Left lung (tissue), 10 donors: ENCODE data around the gene COL4A2. TPM values are rescaled to one million over a fixed set of nuclear protein-coding genes. Genes with fewer than 3 reads are reported as not detected.

Experiments used
- ATAC-seq: fragments of 200-7000 bp; cut with Tn5 transposase; one replicate; pipeline ENCODE4 v1.9.1; 2020; ENCODE audit warnings: moderate library complexity
- DNase-seq, 4 donors: peaks; one replicate each; pipeline ENCODE4 v3.0.0-alpha.2; 2013 to 2020
- H3K27ac ChIP-seq, 2 donors: fragments of 200-600 bp; sonication (generic) in 1 of 2; one replicate each; pipeline versions ENCODE4 v1.5.0 to v1.8.0; 2020 to 2021
- H3K27me3 ChIP-seq, 2 donors: fragments of 200-600 bp; sonication (generic) in 1 of 2; one replicate each; pipeline versions ENCODE4 v1.5.0 to v1.8.0; 2020 to 2021
- H3K36me3 ChIP-seq, 2 donors: fragments of 200-600 bp; sonication (generic) in 1 of 2; one replicate each; pipeline versions ENCODE4 v1.5.0 to v1.8.0; 2020 to 2021
- H3K4me1 ChIP-seq, 2 donors: fragments of 200-600 bp; one replicate each; pipeline ENCODE4 v1.8.0; 2021
- H3K4me3 ChIP-seq, 2 donors: fragments of 200-600 bp; sonication (generic) in 1 of 2; one replicate each; pipeline versions ENCODE4 v1.5.0 to v1.8.0; 2020 to 2021; ENCODE audit warnings: mild to moderate bottlenecking in 1 of 2
- H3K9me3 ChIP-seq, 2 donors: fragments of 200-600 bp; sonication (generic) in 1 of 2; one replicate each; pipeline versions ENCODE4 v1.5.0 to v1.8.0; 2020 to 2021
- intact Hi-C, 2 donors: fragments of 100-400 bp; cut with DNase I; formaldehyde crosslinking; loops; one replicate each; pipeline versions ENCODE4 v1.11.2 to v1.14.2; 2022
- polyA plus RNA-seq, 6 donors: library from polyadenylated mRNA; unstranded; fragments of 120-200 nt; gene quantifications; one replicate each; pipeline ENCODE4 v1.2.1, GENCODE V29; 2013; ENCODE audit not compliant: insufficient read length in 6 of 6
- total RNA-seq, 2 donors: library from RNA; stranded (reverse); fragmentation: NEBNext Ultra II Directional; extraction: Animal tissue kit (Norgen Biotek cat#: 25700); gene quantifications; one replicate each; pipeline ENCODE4 v1.2.1, GENCODE V29; 2021
- TF ChIP-seq, protein P1 (sequence below), 2 donors: fragments of 200-600 bp; sonication (generic) in 1 of 2; IDR thresholded peaks; one replicate each; pipeline versions ENCODE4 v1.5.0 to v1.8.0; 2021; ENCODE audit warnings: antibody characterized with exemption in 2 of 2
- donor health status: DM: no; HTN: yes; CAD: no.
- donor health status: DM: no; HTN: no; CAD: no.

Gene COL4A2
- total and polyA plus RNA-seq, 8 donors = 307 to 638 (median 395) TPM

DNA sequence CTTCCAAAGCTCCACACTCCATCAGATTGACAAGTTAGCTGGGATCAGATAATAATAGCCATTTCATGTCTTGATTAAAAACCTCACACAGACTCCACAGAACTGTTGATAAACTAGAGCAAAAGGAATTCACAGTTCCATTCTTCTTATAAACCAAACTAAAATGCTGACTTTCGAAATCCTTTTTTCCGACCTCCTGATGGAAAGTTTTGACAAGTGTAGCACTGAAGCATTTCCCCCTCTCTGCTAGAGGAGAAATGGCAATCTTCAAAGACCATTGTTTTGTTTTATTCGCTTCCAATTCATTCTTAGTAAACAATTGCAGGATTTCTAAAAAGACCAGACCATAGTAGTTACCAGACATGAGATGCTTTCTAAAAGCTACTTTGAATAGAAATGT is 58.8 kb downstream of the COL4A2 start:
- TF ChIP-seq, protein P1, sequence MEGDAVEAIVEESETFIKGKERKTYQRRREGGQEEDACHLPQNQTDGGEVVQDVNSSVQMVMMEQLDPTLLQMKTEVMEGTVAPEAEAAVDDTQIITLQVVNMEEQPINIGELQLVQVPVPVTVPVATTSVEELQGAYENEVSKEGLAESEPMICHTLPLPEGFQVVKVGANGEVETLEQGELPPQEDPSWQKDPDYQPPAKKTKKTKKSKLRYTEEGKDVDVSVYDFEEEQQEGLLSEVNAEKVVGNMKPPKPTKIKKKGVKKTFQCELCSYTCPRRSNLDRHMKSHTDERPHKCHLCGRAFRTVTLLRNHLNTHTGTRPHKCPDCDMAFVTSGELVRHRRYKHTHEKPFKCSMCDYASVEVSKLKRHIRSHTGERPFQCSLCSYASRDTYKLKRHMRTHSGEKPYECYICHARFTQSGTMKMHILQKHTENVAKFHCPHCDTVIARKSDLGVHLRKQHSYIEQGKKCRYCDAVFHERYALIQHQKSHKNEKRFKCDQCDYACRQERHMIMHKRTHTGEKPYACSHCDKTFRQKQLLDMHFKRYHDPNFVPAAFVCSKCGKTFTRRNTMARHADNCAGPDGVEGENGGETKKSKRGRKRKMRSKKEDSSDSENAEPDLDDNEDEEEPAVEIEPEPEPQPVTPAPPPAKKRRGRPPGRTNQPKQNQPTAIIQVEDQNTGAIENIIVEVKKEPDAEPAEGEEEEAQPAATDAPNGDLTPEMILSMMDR (IDR thresholded peaks at IDR 0.05) = no peak
- no peak for DNase-seq
- ATAC-seq = no peak
- Histone ChIP-seq H3K27ac (no peak overlapping the region), H3K9me3 (no peaks in the 10 kb centered on the region), H3K4me3 (no peak overlapping the region), H3K27me3 (no peaks in the 10 kb centered on the region), H3K36me3 (no peaks in the 10 kb centered on the region), H3K4me1 (peaks cover 2 to 6% of the 10 kb centered on the region in 2 donors)
- intact Hi-C loops = no loop called here

DNA sequence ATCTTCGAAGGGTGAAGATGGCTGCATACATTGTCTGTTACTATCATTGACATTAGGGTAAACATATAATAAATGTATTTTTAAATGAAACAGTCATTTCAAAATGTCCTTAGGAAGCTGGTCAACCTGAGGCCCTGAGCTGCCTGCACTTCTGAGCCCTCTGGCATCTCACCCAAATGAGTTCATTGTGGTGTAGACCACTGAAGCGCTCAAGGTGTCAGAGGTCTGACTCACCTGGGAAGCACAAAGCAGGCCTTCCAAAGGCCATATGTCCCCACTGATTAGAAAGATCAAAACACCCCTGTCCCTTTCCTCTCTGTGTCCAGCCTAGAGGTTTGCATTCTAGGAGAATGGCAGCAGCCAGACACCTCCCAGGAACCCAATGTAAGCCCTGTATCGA is 59.6 kb downstream of the COL4A2 start:
- ATAC-seq = no peak
- peaks cover 3 to 4% of the 10 kb centered on the region in 2 donors for H3K4me1 ChIP-seq
- H3K27me3 ChIP-seq = no peaks in the 10 kb centered on the region
- H3K9me3 ChIP-seq = no peaks in the 10 kb centered on the region
- H3K36me3 ChIP-seq = no peaks in the 10 kb centered on the region
- intact Hi-C loops = no loop called here
- TF ChIP-seq, protein P1 (IDR thresholded peaks at IDR 0.05) = no peak
- H3K4me3 ChIP-seq = no peak overlapping the region
- H3K27ac ChIP-seq = no peak overlapping the region
- DNase-seq = no peak

DNA sequence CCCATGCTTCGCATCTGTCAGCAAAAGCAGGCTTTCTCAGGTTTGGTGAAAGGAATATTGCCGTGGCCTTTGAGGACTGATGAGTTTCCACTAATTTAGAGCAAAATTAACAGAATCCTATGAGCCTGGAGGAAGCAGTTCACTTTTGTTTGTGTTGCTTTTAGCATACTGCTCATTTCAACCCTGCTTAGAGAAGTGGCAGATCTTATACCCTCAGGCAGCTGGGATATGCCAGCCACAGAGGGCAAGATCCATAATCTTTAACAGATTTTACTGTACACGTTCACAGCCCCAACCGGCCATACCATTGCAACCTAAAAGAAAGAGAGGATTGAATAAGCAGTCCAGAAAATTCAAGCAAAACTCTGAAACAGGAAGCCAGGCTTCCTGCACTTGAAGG is 60.5 kb downstream of the COL4A2 start:
- Histone ChIP-seq H3K9me3 (no peaks in the 10 kb centered on the region), H3K36me3 (no peaks in the 10 kb centered on the region), H3K27me3 (no peaks in the 10 kb centered on the region), H3K27ac (no peak overlapping the region), H3K4me1 (peaks cover 3 to 6% of the 10 kb centered on the region in 2 donors), H3K4me3 (no peak overlapping the region)
- ATAC-seq (no peak), DNase-seq (no peak)
- TF ChIP-seq, protein P1 (IDR thresholded peaks at IDR 0.05) = no peak
- intact Hi-C loops = no loop called here

DNA sequence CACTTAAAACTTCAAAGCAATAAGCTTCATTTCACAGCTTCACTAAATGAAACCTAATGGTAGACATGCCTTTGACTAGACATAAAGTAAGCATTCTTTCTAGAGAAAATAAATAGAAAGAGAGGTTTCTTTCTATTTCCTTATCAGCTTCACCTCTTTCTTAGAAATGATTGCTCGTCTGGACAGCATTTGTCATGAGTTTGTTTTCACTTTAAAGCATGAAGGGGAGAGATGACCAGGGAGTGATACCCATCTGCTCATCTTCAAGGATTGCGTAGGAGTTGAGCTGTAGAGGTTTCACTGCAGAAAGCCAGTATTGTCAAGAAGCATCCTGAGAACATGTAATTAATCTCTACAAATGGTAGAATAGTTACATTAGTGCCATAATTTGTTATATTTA is 61.3 kb downstream of the COL4A2 start:
- intact Hi-C loops = no loop called here

DNA sequence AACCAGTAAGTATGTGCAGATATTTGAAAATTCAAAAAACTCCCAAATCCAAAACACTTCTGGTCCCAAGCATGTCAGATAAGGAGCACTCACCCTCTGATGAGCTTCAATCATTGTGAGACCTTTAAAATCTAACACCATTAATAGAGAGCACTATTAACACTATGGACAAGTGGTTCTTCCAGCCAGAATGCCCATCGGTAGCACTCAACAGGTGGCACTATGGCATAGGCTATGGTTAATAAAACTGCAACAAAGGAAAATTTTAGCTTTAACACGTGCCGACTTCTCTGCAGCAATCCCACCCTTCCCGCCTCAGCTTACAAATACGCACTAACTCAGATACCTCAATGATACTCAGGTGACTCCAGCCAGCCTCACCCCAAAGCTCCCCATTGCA is 62.3 kb downstream of the COL4A2 start:
- no peaks in the 10 kb centered on the region for H3K36me3 ChIP-seq
- ATAC-seq = peak; percentile 55
- H3K4me1 ChIP-seq = peaks cover 3 to 7% of the 10 kb centered on the region in 2 donors
- no peak overlapping the region for H3K27ac ChIP-seq
- intact Hi-C loops = no loop called here
- TF ChIP-seq, protein P1 (IDR thresholded peaks at IDR 0.05) = no peak
- DNase-seq = no peak
- no peaks in the 10 kb centered on the region for H3K9me3 ChIP-seq
- no peak overlapping the region for H3K4me3 ChIP-seq
- H3K27me3 ChIP-seq = no peaks in the 10 kb centered on the region

More for the DNA sequence above, 61.3 kb downstream of the COL4A2 start:
- no peak for ATAC-seq
- H3K9me3 ChIP-seq = no peaks in the 10 kb centered on the region
- H3K27me3 ChIP-seq = no peaks in the 10 kb centered on the region
- no peaks in the 10 kb centered on the region for H3K36me3 ChIP-seq
- TF ChIP-seq, protein P1 (IDR thresholded peaks at IDR 0.05) = no peak
- no peak overlapping the region for H3K27ac ChIP-seq
- no peak overlapping the region for H3K4me3 ChIP-seq
- peaks cover 3 to 7% of the 10 kb centered on the region in 2 donors for H3K4me1 ChIP-seq
- DNase-seq = no peak
